ENCODE data around the gene PAIP1.

Gene PAIP1

GRCh38 chr5:43548358-43548757 is 8.5 kb downstream of the PAIP1 start:
- H3K4me3 ChIP-seq (ENCODE audit: low read length) = no peak overlapping the region
- DNase-seq (ENCODE audit: low read depth) = no peak
- TF ChIP-seq CTCF (IDR thresholded peaks at IDR 0.05; ENCODE audit: insufficient read depth, low read depth, low read length, missing control alignments) = no peak

- no peak for TF ChIP-seq CTCF (IDR thresholded peaks at IDR 0.05; ENCODE audit: insufficient read depth, low read depth, low read length, missing control alignments)
- no peak overlapping the region for H3K4me3 ChIP-seq (ENCODE audit: low read length)
- no peak for DNase-seq (ENCODE audit: low read depth)
Observed at GRCh38 chr5:43547532-43547931, 9.3 kb downstream of the PAIP1 start.

DNA sequence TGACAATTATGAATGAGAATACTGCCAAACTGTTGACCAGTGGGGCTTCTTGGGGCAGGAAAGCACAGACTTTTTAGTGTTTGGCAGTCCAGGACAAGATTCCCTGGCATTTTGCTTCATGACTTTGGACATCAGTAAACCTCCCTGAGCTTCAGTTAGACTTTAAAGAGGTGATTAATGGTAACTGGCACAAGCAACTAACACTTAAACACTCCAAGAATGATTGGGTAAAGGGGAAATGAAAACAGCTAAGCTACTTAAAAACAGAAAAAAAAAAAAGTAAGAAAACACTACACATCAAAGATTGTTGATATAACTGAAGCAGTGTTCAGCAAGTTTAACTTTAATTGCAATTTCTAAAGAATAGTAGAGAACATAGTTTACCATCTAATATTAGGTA is 13.4 kb downstream of the PAIP1 start:
- H3K4me3 ChIP-seq (ENCODE audit: low read length) = no peak overlapping the region
- TF ChIP-seq CTCF (IDR thresholded peaks at IDR 0.05; ENCODE audit: insufficient read depth, low read depth, low read length, missing control alignments) = no peak
- DNase-seq (ENCODE audit: low read depth) = no peak

DNA sequence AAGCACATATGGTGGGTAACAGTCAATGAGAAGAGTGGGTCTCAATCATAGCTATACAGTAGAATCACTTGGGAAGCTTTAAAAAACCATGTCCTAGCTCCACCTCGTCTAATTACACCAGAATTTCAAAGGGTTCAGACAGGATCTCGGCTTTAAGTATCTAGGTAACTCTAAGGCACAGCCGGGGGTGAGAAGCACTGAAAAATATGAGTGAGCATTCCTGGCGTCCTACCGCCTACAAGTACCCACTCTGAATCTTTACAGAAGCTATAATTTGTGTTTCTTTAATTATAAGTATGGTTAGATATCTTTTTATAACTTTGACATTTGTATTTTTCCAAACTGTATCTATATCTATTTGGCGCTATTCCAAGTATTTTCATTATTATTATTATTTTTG is 16.1 kb downstream of the PAIP1 start:
- no peak for DNase-seq (ENCODE audit: low read depth)
- H3K4me3 ChIP-seq (ENCODE audit: low read length) = no peak overlapping the region
- TF ChIP-seq CTCF (IDR thresholded peaks at IDR 0.05; ENCODE audit: insufficient read depth, low read depth, low read length, missing control alignments) = no peak

DNA sequence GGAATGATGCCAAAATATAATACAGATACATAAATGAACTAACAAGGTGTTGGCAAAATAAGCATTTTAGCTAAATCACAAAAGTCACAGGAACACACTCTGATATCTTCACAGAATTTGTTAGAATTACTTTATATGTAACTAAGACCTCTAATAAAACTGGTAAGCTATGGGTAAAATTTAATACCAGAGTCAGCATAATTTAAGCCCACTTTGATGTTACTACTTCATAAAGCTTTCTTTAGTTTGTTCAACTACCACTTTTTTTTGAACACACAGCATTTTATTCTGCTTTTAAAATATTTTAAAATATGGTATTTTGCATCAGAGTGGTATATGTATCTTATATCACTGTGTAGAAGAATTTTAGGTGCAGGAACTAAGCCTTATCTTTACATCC is 19.9 kb downstream of the PAIP1 start:
- TF ChIP-seq CTCF (IDR thresholded peaks at IDR 0.05; ENCODE audit: insufficient read depth, low read depth, low read length, missing control alignments) = no peak
- H3K4me3 ChIP-seq (ENCODE audit: low read length) = no peak overlapping the region
- DNase-seq (ENCODE audit: low read depth) = no peak

- DNase-seq (ENCODE audit: low read depth) = no peak
- no peak for TF ChIP-seq CTCF (IDR thresholded peaks at IDR 0.05; ENCODE audit: insufficient read depth, low read depth, low read length, missing control alignments)
- H3K4me3 ChIP-seq (ENCODE audit: low read length) = no peak overlapping the region
Observed at GRCh38 chr5:43533646-43534045, 23.2 kb downstream of the PAIP1 start.

DNA sequence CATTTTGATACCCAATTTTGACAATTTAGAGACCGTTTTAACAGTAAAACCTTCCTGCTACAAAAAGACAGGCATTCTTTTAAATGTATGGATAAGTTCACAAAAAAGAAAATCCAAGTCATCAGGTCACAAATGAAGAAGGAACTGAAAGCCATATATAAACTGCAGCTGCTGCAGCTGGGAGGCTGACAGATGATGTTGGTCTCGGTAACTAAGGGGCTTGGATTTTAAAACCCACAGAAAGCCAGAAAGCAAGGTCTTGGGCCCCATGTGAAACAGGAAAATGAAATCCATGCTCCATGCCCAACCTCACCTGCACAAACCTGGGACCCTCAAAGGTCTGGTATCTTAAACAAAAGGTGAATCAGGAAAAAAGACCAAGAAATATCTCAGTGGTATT is 26.2 kb downstream of the PAIP1 start:
- DNase-seq (ENCODE audit: low read depth) = no peak
- no peak for TF ChIP-seq CTCF (IDR thresholded peaks at IDR 0.05; ENCODE audit: insufficient read depth, low read depth, low read length, missing control alignments)
- no peak overlapping the region for H3K4me3 ChIP-seq (ENCODE audit: low read length)
